Measurements from ENCODE around the gene FBXL19.
A peak's percentile ranks its signal among the peaks of the same experiment; 100 is the strongest.

The FBXL19 gene

DNA sequence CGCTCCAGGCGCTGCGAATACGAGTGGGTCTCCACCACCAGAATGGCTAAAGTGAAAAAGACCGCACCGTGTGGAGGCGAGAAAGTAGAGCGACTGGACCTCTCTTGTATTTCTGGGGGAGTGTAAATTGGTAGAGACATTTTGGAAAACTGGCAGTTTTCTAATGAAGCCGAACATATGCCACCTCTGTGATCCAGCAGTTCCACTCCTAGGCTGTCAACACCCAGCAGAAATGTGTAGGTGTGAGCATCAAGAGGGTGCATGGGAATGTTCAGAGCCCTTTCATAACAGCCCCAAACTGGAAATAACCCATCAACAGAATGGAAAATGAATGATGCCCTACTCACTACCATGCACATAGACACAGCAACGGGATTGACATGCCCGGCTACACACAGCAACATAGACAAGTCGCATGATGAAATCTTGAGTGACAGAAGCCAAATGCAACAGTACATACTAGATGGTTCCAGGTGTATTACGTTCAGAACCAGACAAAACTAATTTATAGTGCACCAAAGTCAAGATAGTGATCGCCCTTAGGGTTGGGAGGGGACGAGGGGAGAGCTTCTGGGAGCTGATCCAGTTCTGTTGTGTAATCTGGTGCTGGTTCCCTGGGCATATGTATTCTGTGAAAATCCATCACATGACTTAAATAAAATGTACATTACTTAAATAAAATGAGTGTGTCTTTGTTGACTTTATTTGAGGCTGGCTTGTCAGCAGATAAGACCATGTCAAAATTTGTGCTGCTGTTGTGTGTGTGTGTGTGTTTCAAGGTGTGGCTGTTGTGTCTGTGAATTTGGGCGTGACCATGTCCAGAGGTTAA is 28.6 kb upstream of the FBXL19 start:
- peak; percentile 55 for DNase-seq (ENCODE audit: low spot score)

GRCh38 chr16:30895627-30896260 is 27.6 kb upstream of the FBXL19 start:
- no peak for DNase-seq (ENCODE audit: low spot score)

- peak; percentile 73 for DNase-seq (ENCODE audit: low spot score)
Measured at GRCh38 chr16:30896261-30896888, 27.0 kb upstream of the FBXL19 start, which contains the start of gene CTF1. Gene CTF1, plus strand, starts transcription at chr16:30896614. Its CDS starts 30 bp downstream, at chr16:30896644.

- DNase-seq (ENCODE audit: low spot score): peak; percentile 89
Measured at GRCh38 chr16:30896889-30897733, 26.3 kb upstream of the FBXL19 start.

DNA sequence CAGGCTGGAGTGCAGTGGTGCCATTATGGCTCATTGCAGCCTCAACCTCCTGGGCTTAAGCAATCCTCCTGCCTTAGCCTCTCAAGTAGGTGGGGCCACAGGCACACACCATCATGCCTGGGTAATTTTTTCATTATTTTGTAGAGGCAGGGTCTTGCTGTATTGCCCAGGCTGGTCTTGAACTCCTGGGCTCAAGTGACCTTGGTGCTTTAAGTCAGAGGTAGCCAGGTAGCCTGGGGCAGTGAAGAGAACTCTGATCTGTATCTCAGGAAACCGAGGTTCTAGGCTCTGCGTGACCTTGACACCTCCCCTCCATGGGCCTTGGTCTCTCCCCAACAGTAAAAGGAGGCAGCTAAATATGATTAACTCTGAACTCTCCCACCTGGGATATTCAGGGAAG is 23.6 kb upstream of the FBXL19 start:
- no peak for DNase-seq (ENCODE audit: low spot score)

DNA sequence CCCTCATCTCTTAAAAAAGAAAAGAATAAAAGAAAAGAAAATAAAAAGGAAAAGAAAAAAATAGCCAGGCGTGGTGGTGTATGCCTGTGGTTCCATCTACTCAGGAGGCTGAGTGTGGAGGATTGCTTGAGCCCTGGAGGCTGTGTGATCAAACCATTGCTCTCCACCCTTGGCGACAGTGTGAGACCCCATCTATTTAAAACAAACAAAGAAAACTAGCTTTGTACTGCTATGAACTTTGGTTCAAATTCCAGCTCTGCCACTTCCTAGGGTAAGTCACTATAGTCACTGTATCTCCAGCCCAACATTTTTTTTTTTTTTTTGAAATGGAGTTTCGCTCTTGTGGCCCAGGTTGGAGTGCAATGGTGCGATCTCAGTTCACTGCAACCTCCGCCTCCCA is 22.8 kb upstream of the FBXL19 start:
- DNase-seq (ENCODE audit: low spot score): no peak

DNA sequence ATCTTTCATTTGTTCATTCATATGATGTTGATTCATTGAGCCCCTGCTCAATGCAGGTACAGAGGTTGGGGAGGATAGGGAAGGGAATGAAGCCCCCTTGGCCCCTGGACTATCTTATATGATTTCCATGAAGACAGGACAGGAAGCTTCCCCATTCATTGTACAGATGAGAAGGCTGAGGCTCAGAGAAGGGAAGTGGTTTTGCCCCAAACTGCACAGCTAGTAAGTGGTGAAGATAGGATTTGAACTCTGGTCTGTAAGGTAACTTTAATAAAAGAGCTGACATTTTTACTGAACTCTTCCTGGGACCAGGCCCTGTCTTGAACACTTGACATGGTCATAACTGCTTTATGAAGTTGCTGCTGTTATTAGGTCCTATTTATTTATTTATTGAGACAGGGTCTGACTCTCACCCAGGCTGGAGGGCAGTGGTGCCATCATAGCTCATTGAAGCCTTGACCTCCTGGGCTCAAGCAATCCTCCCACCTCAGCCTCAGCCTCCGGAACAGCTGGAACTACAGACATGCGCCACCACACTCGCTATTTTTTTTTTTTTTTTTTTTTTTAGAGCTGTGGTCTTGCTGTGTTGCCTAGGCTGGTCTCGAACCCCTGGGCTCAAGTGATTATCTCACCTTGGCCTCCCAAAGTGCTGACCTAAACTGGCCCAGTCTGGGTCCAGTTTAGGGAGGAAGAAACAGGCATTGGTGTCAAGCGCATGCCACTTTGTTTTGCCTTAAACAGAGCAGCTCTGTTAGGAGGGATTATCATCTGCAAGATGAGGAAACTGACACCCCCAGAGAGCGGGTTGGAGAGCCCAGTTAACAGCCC is 22.0 kb upstream of the FBXL19 start:
- no peak for DNase-seq (ENCODE audit: low spot score)

DNA sequence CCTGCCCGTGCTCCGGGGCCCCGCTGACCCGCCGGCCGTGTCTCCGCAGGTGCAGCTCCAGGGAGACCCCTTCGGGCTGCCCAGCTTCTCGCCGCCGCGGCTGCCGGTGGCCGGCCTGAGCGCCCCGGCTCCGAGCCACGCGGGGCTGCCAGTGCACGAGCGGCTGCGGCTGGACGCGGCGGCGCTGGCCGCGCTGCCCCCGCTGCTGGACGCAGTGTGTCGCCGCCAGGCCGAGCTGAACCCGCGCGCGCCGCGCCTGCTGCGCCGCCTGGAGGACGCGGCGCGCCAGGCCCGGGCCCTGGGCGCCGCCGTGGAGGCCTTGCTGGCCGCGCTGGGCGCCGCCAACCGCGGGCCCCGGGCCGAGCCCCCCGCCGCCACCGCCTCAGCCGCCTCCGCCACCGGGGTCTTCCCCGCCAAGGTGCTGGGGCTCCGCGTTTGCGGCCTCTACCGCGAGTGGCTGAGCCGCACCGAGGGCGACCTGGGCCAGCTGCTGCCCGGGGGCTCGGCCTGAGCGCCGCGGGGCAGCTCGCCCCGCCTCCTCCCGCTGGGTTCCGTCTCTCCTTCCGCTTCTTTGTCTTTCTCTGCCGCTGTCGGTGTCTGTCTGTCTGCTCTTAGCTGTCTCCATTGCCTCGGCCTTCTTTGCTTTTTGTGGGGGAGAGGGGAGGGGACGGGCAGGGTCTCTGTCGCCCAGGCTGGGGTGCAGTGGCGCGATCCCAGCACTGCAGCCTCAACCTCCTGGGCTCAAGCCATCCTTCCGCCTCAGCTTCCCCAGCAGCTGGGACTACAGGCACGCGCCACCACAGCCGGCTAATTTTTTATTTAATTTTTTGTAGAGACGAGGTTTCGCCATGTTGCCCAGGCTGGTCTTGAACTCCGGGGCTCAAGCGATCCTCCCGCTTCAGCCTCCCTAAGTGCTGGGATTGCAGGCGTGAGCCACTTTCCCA is 21.1 kb upstream of the FBXL19 start:
- peak; percentile 72 for DNase-seq (ENCODE audit: low spot score)

DNA sequence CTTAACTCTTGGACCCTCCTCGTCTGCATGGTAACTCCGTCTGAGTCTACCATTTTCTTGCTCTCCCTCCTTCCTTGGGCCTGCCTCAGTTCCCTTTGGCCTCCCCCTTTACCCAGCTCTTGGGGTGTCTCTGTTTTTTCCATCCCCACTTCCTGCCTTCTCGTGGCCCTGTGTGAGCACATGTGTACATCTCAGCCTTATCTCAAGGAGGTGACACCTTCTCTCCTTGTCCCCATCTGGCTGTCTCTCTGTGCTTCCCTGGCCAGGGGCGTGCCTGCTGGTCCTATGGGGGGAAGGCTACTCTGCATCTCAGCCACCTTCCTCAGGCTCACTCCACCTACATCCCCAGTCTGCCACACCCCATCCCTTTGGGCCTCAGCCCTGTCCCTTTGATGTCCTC is 20.4 kb upstream of the FBXL19 start:
- DNase-seq (ENCODE audit: low spot score): no peak

DNA sequence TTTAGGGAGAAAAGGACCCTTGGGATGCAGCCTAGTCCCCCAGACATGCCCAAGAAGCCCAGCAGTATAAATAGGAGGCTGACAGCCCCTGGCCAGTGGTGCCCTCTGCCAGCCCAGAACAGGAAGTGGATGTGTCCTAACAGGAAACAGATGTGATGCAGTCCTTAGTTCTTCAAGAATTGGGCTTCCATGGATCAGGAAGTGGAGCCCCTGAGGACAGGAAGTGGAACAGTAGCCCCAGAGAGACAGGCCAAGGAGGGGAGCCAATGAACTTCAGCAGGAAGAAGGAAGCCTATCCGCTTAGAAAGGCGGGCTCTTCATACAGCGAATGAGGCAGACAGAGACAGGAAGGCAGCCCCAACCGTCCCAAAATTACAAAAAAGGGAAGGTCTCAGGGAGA is 19.8 kb upstream of the FBXL19 start:
- no peak for DNase-seq (ENCODE audit: low spot score)

DNA sequence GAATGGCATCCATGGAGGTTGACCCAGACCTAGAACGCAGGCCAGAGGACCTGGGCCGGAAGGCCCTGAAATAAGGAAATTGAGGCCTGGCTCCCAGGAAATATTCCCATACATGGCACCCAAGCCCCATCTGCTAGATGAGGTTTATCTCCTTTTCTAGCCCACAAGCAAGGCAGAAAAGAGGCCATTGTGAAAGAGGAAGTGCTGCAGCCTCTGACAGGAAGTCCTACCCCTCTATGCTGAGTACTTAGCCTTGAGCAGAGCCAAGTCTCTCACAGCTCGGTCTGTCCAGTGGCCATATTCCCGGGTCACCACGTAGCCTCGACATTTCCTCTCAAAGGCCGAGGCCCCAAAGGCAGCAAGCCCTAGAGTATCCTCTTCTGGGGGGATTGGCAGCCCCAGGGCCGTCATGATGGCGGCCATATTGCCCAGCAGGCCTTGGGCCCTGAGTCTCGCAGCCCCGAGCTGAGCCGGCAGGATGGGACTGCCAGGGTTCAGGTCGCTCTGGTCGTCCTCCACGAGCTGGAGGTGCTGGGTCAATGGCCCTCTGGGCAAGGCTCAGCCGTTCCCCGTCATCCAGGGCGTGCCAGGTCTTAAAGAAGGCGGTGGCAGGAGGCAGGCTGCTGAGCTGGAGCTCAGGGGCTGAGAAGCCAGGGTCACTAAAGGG is 19.1 kb upstream of the FBXL19 start:
- no peak for DNase-seq (ENCODE audit: low spot score)

GRCh38 chr16:30907064-30907463 is 16.3 kb upstream of the FBXL19 start:
- no peak for DNase-seq (ENCODE audit: low spot score)

GRCh38 chr16:30910427-30911029 is 12.8 kb upstream of the FBXL19 start:
- DNase-seq (ENCODE audit: low spot score): no peak

DNA sequence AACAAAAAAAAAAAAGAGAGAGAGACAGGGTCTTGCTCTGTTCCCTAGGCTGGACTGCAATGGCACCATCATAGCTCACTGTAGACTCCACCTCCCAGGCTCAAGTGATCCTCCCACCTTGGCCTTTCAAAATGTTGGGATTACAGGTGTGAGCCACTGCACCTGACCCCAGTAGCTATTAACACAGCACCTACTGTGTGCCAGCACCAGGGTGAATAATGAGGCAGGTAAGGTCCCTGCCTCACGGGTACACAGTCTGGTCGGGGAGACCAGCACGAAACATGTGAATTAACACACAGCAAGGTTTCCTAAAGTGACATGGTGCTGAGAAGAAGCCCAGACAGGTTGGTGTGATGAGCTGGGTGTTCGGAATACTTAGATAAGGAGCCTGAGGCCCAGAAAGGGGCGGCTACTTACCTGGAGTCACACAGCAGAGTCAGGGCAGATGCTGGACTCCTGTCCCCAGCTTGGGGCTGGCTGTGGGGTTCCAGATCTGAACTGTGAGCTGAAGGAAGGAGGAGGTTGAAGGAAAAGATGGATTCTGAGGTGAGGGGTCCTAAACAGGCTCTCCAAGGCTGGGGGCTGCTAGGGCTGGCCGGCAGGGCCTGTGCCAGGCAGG is 10.5 kb upstream of the FBXL19 start:
- DNase-seq (ENCODE audit: low spot score): no peak

GRCh38 chr16:30914830-30915229 is 8.5 kb upstream of the FBXL19 start:
- DNase-seq (ENCODE audit: low spot score): no peak

DNA sequence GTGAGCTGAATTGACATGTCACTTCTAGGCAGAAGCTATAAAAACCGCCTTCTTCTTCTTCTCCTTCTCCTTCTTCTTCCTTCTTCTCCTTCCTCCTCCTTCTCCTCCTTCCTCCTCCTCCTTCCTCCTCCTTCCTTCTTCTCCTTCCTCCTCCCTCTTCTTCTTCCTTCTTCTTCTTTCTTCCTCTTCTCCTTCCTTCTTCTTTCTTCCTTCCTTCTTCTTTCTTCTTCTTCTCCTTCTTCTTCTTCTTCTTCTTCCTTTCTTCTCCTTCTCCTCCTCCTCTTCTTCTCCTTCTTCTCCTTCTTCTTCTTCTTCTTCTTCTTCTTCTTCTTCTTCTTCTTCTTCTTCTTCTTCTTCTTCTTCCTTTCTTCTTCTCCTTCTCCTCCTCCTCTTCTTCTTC is 4.8 kb upstream of the FBXL19 start:
- DNase-seq (ENCODE audit: low spot score): no peak

DNA sequence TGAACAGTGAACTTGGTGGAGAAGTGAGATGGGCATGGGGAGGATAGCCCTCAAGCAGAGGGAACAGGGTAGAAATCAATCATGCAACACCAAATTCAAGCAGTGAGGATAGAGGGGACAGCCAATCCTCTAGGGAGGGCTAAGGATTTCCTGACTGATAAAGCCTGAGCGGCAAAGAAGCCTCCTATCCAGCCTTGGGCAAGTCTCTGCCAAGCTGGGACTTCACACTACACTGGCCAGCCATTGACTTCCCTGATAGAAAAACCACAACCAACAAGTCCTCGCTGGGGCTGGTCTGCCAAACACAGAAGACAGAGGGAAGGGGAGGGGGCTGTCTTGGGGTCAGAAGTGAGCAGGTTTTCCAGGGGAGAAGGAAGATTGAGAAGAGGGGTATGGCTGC is 2.5 kb upstream of the FBXL19 start:
- DNase-seq (ENCODE audit: low spot score): no peak

- DNase-seq (ENCODE audit: low spot score): no peak
Measured at GRCh38 chr16:30921459-30921747, 2.0 kb upstream of the FBXL19 start.
